ENCODE data around the gene AMOTL1.

Gene AMOTL1

GRCh38 chr11:94864506-94865045, 96.4 kb downstream of the AMOTL1 start:
- no peak for TF ChIP-seq GABPA (IDR thresholded peaks at IDR 0.05; ENCODE audit: low read depth)
- TF ChIP-seq REST (IDR thresholded peaks at IDR 0.05; ENCODE audit: insufficient replicate concordance, low read depth): no peak
- TF ChIP-seq CTCF (IDR thresholded peaks at IDR 0.05; ENCODE audit: insufficient read depth, low read length): no peak
- no peak for TF ChIP-seq SPI1 (IDR thresholded peaks at IDR 0.05; ENCODE audit: borderline replicate concordance, low read depth)
- no peak for TF ChIP-seq POLR2AphosphoS5 (IDR thresholded peaks at IDR 0.05; ENCODE audit: low read depth)
- Histone ChIP-seq H3K27ac (replicated peaks) (no peak overlapping the region), H3K27me3 (ENCODE audit: insufficient read depth, poor library complexity, severe bottlenecking) (peaks cover 4% of the 10 kb centered on the region), H3K4me3 (replicated peaks; ENCODE audit: insufficient read depth, low read length) (no peak overlapping the region)
- DNase-seq (ENCODE audit: low read depth in 1 of 2, low spot score in 1 of 2): no peak

GRCh38 chr11:94866231-94866822, 98.2 kb downstream of the AMOTL1 start:
- no peaks in the 10 kb centered on the region for H3K27me3 ChIP-seq (ENCODE audit: insufficient read depth, poor library complexity, severe bottlenecking)
- no peak overlapping the region for H3K4me3 ChIP-seq (replicated peaks; ENCODE audit: insufficient read depth, low read length)
- DNase-seq (ENCODE audit: low read depth in 1 of 2, low spot score in 1 of 2): no peak
- TF ChIP-seq SPI1 (IDR thresholded peaks at IDR 0.05; ENCODE audit: borderline replicate concordance, low read depth): no peak
- no peak for TF ChIP-seq POLR2AphosphoS5 (IDR thresholded peaks at IDR 0.05; ENCODE audit: low read depth)
- TF ChIP-seq CTCF (IDR thresholded peaks at IDR 0.05; ENCODE audit: insufficient read depth, low read length): no peak
- no peak for TF ChIP-seq REST (IDR thresholded peaks at IDR 0.05; ENCODE audit: insufficient replicate concordance, low read depth)
- TF ChIP-seq GABPA (IDR thresholded peaks at IDR 0.05; ENCODE audit: low read depth): no peak
- no peak overlapping the region for H3K27ac ChIP-seq (replicated peaks)

GRCh38 chr11:94866936-94867795, 99.0 kb downstream of the AMOTL1 start:
- no peak for DNase-seq (ENCODE audit: low read depth in 1 of 2, low spot score in 1 of 2)
- Histone ChIP-seq H3K27ac (replicated peaks) (no peak overlapping the region), H3K4me3 (replicated peaks; ENCODE audit: insufficient read depth, low read length) (no peak overlapping the region), H3K27me3 (ENCODE audit: insufficient read depth, poor library complexity, severe bottlenecking) (no peaks in the 10 kb centered on the region)
- TF ChIP-seq POLR2AphosphoS5 (IDR thresholded peaks at IDR 0.05; ENCODE audit: low read depth): no peak
- TF ChIP-seq SPI1 (IDR thresholded peaks at IDR 0.05; ENCODE audit: borderline replicate concordance, low read depth): no peak
- no peak for TF ChIP-seq CTCF (IDR thresholded peaks at IDR 0.05; ENCODE audit: insufficient read depth, low read length)
- no peak for TF ChIP-seq GABPA (IDR thresholded peaks at IDR 0.05; ENCODE audit: low read depth)
- no peak for TF ChIP-seq REST (IDR thresholded peaks at IDR 0.05; ENCODE audit: insufficient replicate concordance, low read depth)
